Right atrium auricular region (tissue), 2 donors: ENCODE data around the gene PTPN1. TPM values are rescaled to one million over a fixed set of nuclear protein-coding genes. Genes with fewer than 3 reads are reported as not detected.

ENCODE experiments used
- DNase-seq: peaks from one replicate; pipeline ENCODE4 v3.0.0-alpha.2; 2019; ENCODE audit warnings: low spot score
- H3K27ac ChIP-seq, 2 donors: fragments of 200-600 bp; sonication (generic); 1 replicate in 1 of 2; 2 replicates in 1 of 2; pipeline ENCODE4 v1.5.1; 2016 to 2019
- H3K27me3 ChIP-seq, 2 donors: fragments of 200-600 bp; sonication (generic); one replicate each; pipeline versions ENCODE4 v1.5.1 to v1.6.0; 2017 to 2019
- H3K36me3 ChIP-seq: fragments of 200-600 bp; sonication (generic); one replicate; pipeline ENCODE4 v1.5.1; 2016
- H3K4me1 ChIP-seq, 2 donors: fragments of 200-600 bp; sonication (generic); one replicate each; pipeline versions ENCODE4 v1.5.1 to v1.6.0; 2017 to 2019
- H3K4me3 ChIP-seq, 2 donors: fragments of 200-600 bp; sonication (generic); 1 replicate in 1 of 2; 2 replicates in 1 of 2; pipeline ENCODE4 v1.5.1; 2017 to 2019; ENCODE audit warnings: mild to moderate bottlenecking in 1 of 2, moderate library complexity in 1 of 2
- H3K9me3 ChIP-seq, 2 donors: fragments of 200-600 bp; sonication (generic); one replicate each; pipeline ENCODE4 v1.5.1; 2019
- CTCF ChIP-seq, 2 donors: fragments of 200-600 bp; sonication (generic); IDR thresholded peaks; one replicate each; pipeline ENCODE4 v1.5.1; 2019; ENCODE audit warnings: antibody characterized with exemption in 2 of 2
- total RNA-seq, 2 donors: library from RNA; depleted of rRNA; stranded (reverse); fragments of >200 nt; gene quantifications; one replicate each; pipeline ENCODE4 v1.1.0, GENCODE V29; 2016

PTPN1 gene
- total RNA-seq, 2 donors from 2014 or later = 28.1 to 38.7 TPM

DNA sequence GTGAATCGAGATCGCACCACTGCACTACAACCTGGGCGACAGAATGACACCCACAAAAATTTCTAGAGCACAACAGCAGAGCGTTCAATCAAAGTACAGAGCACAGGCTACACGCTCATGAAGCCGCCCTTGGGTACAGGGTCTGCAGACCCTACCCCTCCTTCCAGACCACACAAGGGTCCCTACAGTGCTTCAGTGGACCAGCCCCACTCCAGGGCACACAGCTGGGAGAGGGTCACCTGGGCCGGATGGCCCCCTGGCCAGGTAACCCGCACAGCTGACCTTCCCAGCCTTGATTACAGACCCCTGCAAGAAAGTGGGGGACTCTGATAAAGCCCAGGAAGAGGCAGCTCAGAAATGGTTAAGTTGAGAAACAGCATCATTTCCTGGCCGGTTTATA is 117.6 kb downstream of the PTPN1 start:
- DNase-seq = no peak
- Histone ChIP-seq H3K9me3 (no peaks in the 10 kb centered on the region), H3K27me3 (no peaks in the 10 kb centered on the region), H3K36me3 (no peaks in the 10 kb centered on the region), H3K4me1 (no peaks in the 10 kb centered on the region), H3K27ac (no peak overlapping the region), H3K4me3 (no peak overlapping the region)
- TF ChIP-seq CTCF (IDR thresholded peaks at IDR 0.05) = no peak

DNA sequence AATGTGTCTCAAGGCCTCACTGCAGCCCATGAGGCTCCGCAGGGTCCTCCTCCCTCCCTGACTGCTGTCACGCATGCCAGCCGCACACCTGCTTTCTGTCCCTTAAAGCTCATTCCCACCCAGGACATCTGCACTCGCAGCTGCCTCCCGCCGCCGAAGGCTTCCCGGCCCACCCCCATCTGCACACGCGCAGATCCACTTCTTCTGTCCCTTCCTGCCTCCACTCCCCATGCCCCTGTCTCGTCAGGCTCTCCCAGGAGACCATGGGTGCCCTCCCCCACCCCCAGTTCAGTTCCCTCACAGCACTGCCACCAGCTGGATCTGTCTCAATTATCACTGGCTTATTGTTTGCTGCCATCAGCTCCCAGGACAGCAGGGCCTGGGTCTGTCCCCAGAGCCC is 118.1 kb downstream of the PTPN1 start:
- Histone ChIP-seq H3K4me1 (no peaks in the 10 kb centered on the region), H3K27me3 (no peaks in the 10 kb centered on the region), H3K9me3 (no peaks in the 10 kb centered on the region), H3K27ac (no peak overlapping the region), H3K4me3 (no peak overlapping the region), H3K36me3 (no peaks in the 10 kb centered on the region)
- no peak for TF ChIP-seq CTCF (IDR thresholded peaks at IDR 0.05)
- DNase-seq = no peak

DNA sequence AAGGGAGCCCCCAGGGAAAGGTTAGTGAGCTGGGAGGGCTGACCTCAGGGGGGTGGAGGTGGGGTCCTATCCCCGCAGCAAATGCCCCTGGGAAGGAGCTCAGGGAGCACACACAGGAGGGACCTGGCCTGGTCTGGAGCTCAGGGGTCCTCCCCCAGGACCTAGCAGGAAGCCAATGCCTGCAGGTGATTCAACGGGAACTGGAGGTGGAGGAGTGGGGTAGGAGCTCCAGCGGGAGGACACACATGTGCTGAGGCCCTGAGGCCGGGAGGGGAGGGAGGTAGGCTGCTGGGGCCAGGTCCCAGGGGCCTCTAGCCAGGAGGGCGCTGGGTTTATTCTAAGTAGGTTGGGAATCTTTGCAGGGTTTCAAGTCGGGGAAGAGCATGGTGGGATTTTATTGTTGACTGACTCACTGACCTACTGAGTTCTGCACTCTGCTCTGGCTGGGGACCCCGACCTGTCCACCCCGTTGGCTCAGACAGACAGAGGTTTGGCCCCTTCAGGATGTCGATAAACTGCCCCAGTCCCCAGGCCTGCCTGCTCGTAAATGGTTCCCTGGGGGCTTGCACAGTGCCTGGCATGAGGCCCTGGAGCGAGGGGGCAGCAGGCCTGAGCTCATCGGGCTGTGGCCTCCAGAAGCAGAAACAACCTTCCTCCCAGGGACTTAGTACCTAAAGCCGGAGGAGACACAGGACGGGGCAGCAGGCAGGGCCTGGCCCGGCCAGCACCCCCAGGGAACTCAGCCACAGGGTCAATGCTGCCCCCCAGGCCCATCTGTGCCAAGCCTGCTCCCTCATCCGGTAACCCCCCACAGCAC is 118.9 kb downstream of the PTPN1 start:
- no peak overlapping the region for H3K4me3 ChIP-seq
- H3K9me3 ChIP-seq = no peaks in the 10 kb centered on the region
- H3K27ac ChIP-seq = no peak overlapping the region
- no peak for DNase-seq
- no peaks in the 10 kb centered on the region for H3K27me3 ChIP-seq
- H3K36me3 ChIP-seq = no peaks in the 10 kb centered on the region
- TF ChIP-seq CTCF (IDR thresholded peaks at IDR 0.05) = no peak
- no peaks in the 10 kb centered on the region for H3K4me1 ChIP-seq

DNA sequence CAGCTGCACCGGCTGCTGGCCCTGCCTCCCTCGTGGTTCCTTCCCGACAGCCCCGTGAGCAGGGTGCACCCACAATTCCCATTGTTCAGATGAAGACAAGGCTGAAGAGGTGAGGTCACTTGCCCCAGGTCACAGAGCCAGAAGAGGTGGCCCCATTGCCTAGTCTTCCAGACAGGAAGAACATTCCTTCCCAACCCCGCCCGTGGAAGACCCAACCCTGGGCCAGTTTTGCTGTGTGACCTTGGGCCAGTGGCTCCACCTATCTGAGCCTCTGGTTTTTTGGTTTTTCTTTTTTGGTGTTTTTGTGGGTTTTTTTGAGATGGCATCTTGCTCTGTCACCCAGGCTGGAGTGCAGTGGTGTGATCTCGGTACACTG is 119.5 kb downstream of the PTPN1 start:
- H3K27me3 ChIP-seq = no peaks in the 10 kb centered on the region
- no peak for DNase-seq
- H3K4me3 ChIP-seq = no peak overlapping the region
- no peaks in the 10 kb centered on the region for H3K36me3 ChIP-seq
- no peaks in the 10 kb centered on the region for H3K9me3 ChIP-seq
- TF ChIP-seq CTCF (IDR thresholded peaks at IDR 0.05) = no peak
- no peak overlapping the region for H3K27ac ChIP-seq
- H3K4me1 ChIP-seq = no peaks in the 10 kb centered on the region

GRCh38 chr20:50630578-50631263 is 120.5 kb downstream of the PTPN1 start:
- DNase-seq = no peak
- no peak for TF ChIP-seq CTCF (IDR thresholded peaks at IDR 0.05)
- Histone ChIP-seq H3K36me3 (no peaks in the 10 kb centered on the region), H3K9me3 (no peaks in the 10 kb centered on the region), H3K27ac (no peak overlapping the region), H3K27me3 (no peaks in the 10 kb centered on the region), H3K4me3 (no peak overlapping the region), H3K4me1 (peaks cover 0 to 3% of the 10 kb centered on the region in 2 donors)
